Keratinocyte (primary cell): ENCODE measurements around the gene OR2V2. TPM values are rescaled to one million over a fixed set of nuclear protein-coding genes. Genes with fewer than 3 reads are reported as not detected.

Experiments used
- DNase-seq: peaks from one replicate; pipeline ENCODE4 v3.0.0-alpha.2; 2011; ENCODE audit warnings: low read depth, missing footprints, low spot score
- FAIRE-seq: peaks from 2 replicates; lab custom pipeline; 2011; peaks lifted over from hg19 to GRCh38; lab: Jason Lieb, UNC
- H2AFZ ChIP-seq: 2 replicates; pipeline ENCODE4 v1.6.0; 2012; ENCODE audit warnings: low read length, control low read depth, inconsistent platforms; ENCODE audit not compliant: control insufficient read depth
- H3K27ac ChIP-seq: 2 replicates; pipeline ENCODE4 v1.5.1; 2011; ENCODE audit warnings: low read length; ENCODE audit not compliant: control insufficient read depth, insufficient read depth
- H3K27me3 ChIP-seq: 3 replicates; pipeline ENCODE4 v1.6.0; 2011; ENCODE audit warnings: low read length; ENCODE audit not compliant: control insufficient read depth, insufficient read depth; ENCODE audit errors: extremely low read depth
- H3K36me3 ChIP-seq, 2 experiments: 2 replicates in 1 of 2; 3 replicates in 1 of 2; pipeline ENCODE4 v1.5.1; 2011; ENCODE audit warnings: low read length in 2 of 2, mild to moderate bottlenecking in 1 of 2; ENCODE audit not compliant: control insufficient read depth in 2 of 2, insufficient read depth in 2 of 2; ENCODE audit errors: extremely low read depth in 1 of 2
- H3K4me1 ChIP-seq: 3 replicates; pipeline ENCODE4 v1.5.1; 2011; ENCODE audit warnings: low read length; ENCODE audit not compliant: control insufficient read depth, insufficient read depth; ENCODE audit errors: extremely low read depth
- H3K4me2 ChIP-seq: 3 replicates; pipeline ENCODE4 v1.6.0; 2011; ENCODE audit warnings: low read depth, low read length; ENCODE audit not compliant: control insufficient read depth, insufficient read depth; ENCODE audit errors: extremely low read depth
- H3K4me3 ChIP-seq, 3 experiments: fragments of 200-600 bp in 1 of 3; sonication (generic) in 1 of 3; 2 replicates in 2 of 3; 3 replicates in 1 of 3; pipeline ENCODE4 v1.5.1; 2011 to 2016; ENCODE audit warnings: low read length in 3 of 3, mild to moderate bottlenecking in 3 of 3, control low read depth in 2 of 3, inconsistent platforms in 1 of 3, low read depth in 1 of 3, mixed read lengths in 1 of 3, mixed run types in 1 of 3, moderate library complexity in 1 of 3; ENCODE audit not compliant: control insufficient read depth in 2 of 3, insufficient read depth in 2 of 3; ENCODE audit errors: extremely low read depth in 1 of 3
- H3K79me2 ChIP-seq: 2 replicates; pipeline ENCODE4 v1.6.0; 2012; ENCODE audit warnings: low read length; ENCODE audit not compliant: control insufficient read depth, insufficient read depth
- H3K9ac ChIP-seq: 3 replicates; pipeline ENCODE4 v1.6.0; 2011; ENCODE audit warnings: low read length; ENCODE audit not compliant: control insufficient read depth, insufficient read depth; ENCODE audit errors: extremely low read depth
- H3K9me1 ChIP-seq: 3 replicates; pipeline ENCODE4 v1.6.0; 2011; ENCODE audit warnings: low read length; ENCODE audit not compliant: control insufficient read depth, insufficient read depth; ENCODE audit errors: extremely low read depth
- H3K9me3 ChIP-seq: 2 replicates; pipeline ENCODE4 v1.5.1; 2012; ENCODE audit warnings: low read depth, low read length; ENCODE audit not compliant: control insufficient read depth
- H4K20me1 ChIP-seq: 3 replicates; pipeline ENCODE4 v1.6.0; 2011; ENCODE audit warnings: low read length; ENCODE audit not compliant: control insufficient read depth, insufficient read depth; ENCODE audit errors: extremely low read depth
- EZH2 ChIP-seq: IDR thresholded peaks from one replicate; pipeline ENCODE4 v1.6.1; 2012; ENCODE audit warnings: inconsistent platforms, mild to moderate bottlenecking, low read length, moderate library complexity
- dilution Hi-C: fragments of 300-500 bp; cut with MboI; formaldehyde crosslinking; loops from one replicate; pipeline ENCODE4 v1.7.0; 2020; ENCODE audit warnings: low sequenced_read_pairs; ENCODE audit not compliant: extremely low pct_ligation_motif_present
- polyA plus RNA-seq, 5 experiments: library from polyadenylated mRNA; depleted of rRNA in 3 of 5; stranded (reverse) in 3 of 5; stranded (forward) in 1 of 5; unstranded in 1 of 5; fragments of >200 nt; gene quantifications; 1 replicate in 1 of 5; 2 replicates in 3 of 5; 3 replicates in 1 of 5; pipeline versions ENCODE4 v1.2.1 to v1.2.3, GENCODE V29; 2011 to 2012; ENCODE audit warnings: missing spikeins in 2 of 5, low read depth in 1 of 5, low replicate concordance in 1 of 5
- TF ChIP-seq, protein P1 (sequence below), 3 experiments: IDR thresholded peaks in 1 of 3; conservative IDR thresholded peaks in 1 of 3; optimal IDR thresholded peaks in 1 of 3; 2 replicates in 2 of 3; 3 replicates in 1 of 3; pipeline versions ENCODE3 to v1.5.1; 2011; ENCODE audit warnings: low read length in 3 of 3, mild to moderate bottlenecking in 3 of 3, moderate library complexity in 2 of 3, control low read depth in 1 of 3, inconsistent platforms in 1 of 3; ENCODE audit not compliant: insufficient read depth in 2 of 3; ENCODE audit errors: extremely low read depth in 1 of 3

The OR2V2 gene
- polyA plus RNA-seq, 1 donor (not counting 4 experiments of a cell fraction or from before 2014, with no cell fraction given) = not detected

GRCh38 chr5:181140766-181141165, 6.6 kb upstream of the OR2V2 start:
- FAIRE-seq (no peak), DNase-seq (no peak)
- no peak overlapping the region for H3K4me2 ChIP-seq
- H4K20me1 ChIP-seq = no peaks in the 10 kb centered on the region
- H3K4me1 ChIP-seq = no peaks in the 10 kb centered on the region
- no peak for TF ChIP-seq EZH2
- TF ChIP-seq, protein P1, sequence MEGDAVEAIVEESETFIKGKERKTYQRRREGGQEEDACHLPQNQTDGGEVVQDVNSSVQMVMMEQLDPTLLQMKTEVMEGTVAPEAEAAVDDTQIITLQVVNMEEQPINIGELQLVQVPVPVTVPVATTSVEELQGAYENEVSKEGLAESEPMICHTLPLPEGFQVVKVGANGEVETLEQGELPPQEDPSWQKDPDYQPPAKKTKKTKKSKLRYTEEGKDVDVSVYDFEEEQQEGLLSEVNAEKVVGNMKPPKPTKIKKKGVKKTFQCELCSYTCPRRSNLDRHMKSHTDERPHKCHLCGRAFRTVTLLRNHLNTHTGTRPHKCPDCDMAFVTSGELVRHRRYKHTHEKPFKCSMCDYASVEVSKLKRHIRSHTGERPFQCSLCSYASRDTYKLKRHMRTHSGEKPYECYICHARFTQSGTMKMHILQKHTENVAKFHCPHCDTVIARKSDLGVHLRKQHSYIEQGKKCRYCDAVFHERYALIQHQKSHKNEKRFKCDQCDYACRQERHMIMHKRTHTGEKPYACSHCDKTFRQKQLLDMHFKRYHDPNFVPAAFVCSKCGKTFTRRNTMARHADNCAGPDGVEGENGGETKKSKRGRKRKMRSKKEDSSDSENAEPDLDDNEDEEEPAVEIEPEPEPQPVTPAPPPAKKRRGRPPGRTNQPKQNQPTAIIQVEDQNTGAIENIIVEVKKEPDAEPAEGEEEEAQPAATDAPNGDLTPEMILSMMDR (optimal IDR thresholded peaks at IDR 0.05 in 1 of 3, IDR thresholded peaks at IDR 0.05 in 1 of 3, conservative IDR thresholded peaks at IDR 0.05 in 1 of 3; ENCODE audit: extremely low read depth in 1 of 3, insufficient read depth in 2 of 3, low read length in 3 of 3) = no peak
- no peak overlapping the region for H3K9ac ChIP-seq
- H3K36me3 ChIP-seq = no peaks in the 10 kb centered on the region
- H3K9me1 ChIP-seq = no peaks in the 10 kb centered on the region
- no peaks in the 10 kb centered on the region for H3K27me3 ChIP-seq
- no peaks in the 10 kb centered on the region for H3K9me3 ChIP-seq
- dilution Hi-C loops = no loop called here
- no peak overlapping the region for H3K27ac ChIP-seq
- H2AFZ ChIP-seq = no peak overlapping the region
- no peak overlapping the region for H3K4me3 ChIP-seq
- no peaks in the 10 kb centered on the region for H3K79me2 ChIP-seq

DNA sequence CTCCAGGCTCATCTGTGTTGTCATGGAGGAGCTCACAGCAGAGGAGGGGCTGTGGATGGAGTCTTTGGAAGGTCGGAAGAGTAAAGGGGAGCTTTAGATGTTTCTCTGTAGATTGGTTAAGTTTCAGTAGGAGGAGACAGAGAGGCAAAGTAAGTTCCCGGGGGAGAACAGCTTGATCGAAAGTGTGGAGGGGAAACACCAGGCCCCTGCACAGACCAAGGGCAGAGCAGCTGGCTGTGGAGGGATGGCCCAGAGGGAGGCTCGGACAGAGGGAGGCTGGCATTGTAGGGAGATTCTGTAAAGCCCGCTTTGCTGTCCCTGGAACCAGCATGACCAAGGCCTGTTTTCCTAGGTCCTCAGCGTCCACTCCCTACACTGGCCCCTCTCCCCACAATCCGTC, 5.3 kb upstream of the OR2V2 start:
- H2AFZ ChIP-seq = no peak overlapping the region
- H3K9me1 ChIP-seq = no peaks in the 10 kb centered on the region
- FAIRE-seq = no peak
- no peak for DNase-seq
- H4K20me1 ChIP-seq = no peaks in the 10 kb centered on the region
- dilution Hi-C loops = no loop called here
- no peak for TF ChIP-seq EZH2
- TF ChIP-seq, protein P1 (optimal IDR thresholded peaks at IDR 0.05 in 1 of 3, IDR thresholded peaks at IDR 0.05 in 1 of 3, conservative IDR thresholded peaks at IDR 0.05 in 1 of 3; ENCODE audit: extremely low read depth in 1 of 3, insufficient read depth in 2 of 3, low read length in 3 of 3) = no peak
- no peak overlapping the region for H3K4me3 ChIP-seq
- H3K4me1 ChIP-seq = no peaks in the 10 kb centered on the region
- no peak overlapping the region for H3K27ac ChIP-seq
- H3K9ac ChIP-seq = no peak overlapping the region
- H3K79me2 ChIP-seq = no peaks in the 10 kb centered on the region
- no peaks in the 10 kb centered on the region for H3K27me3 ChIP-seq
- no peak overlapping the region for H3K4me2 ChIP-seq
- no peaks in the 10 kb centered on the region for H3K36me3 ChIP-seq
- no peaks in the 10 kb centered on the region for H3K9me3 ChIP-seq
